Mesenchymal stem cell (in vitro differentiated cells and primary cell): ENCODE measurements around the gene STIMATE.

ENCODE experiments used
- DNase-seq: peaks from one replicate; pipeline ENCODE4 v3.0.0-alpha.2; 2013
- H2AFZ ChIP-seq: one replicate; pipeline ENCODE4 v1.6.1; 2013; ENCODE audit warnings: low read depth, mild to moderate bottlenecking, control low read depth, inconsistent platforms, low read length, moderate library complexity
- H2AK5ac ChIP-seq: 2 replicates; pipeline ENCODE4 v1.6.1; 2013; ENCODE audit warnings: low read length, moderate library complexity, mild to moderate bottlenecking, inconsistent platforms; ENCODE audit not compliant: severe bottlenecking
- H2BK120ac ChIP-seq: one replicate; pipeline ENCODE4 v1.6.1; 2013; ENCODE audit warnings: low read depth, mild to moderate bottlenecking, inconsistent platforms, low read length, moderate library complexity
- H2BK12ac ChIP-seq, 2 experiments: one replicate each; pipeline ENCODE4 v1.6.1; 2013; ENCODE audit warnings: inconsistent platforms in 2 of 2, low read length in 2 of 2, mild to moderate bottlenecking in 2 of 2, moderate library complexity in 2 of 2, control low read depth in 1 of 2
- H2BK15ac ChIP-seq: one replicate; pipeline ENCODE4 v1.6.1; 2013; ENCODE audit warnings: mild to moderate bottlenecking, low read depth, inconsistent platforms; ENCODE audit not compliant: poor library complexity, severe bottlenecking
- H2BK5ac ChIP-seq: 2 replicates; pipeline ENCODE4 v1.6.1; 2013; ENCODE audit warnings: low read depth, mild to moderate bottlenecking, low read length, control low read depth, inconsistent platforms; ENCODE audit not compliant: poor library complexity, severe bottlenecking
- H3K14ac ChIP-seq, 2 experiments: one replicate each; pipeline ENCODE4 v1.6.1; 2013; ENCODE audit warnings: inconsistent platforms in 2 of 2, low read length in 2 of 2, control low read depth in 1 of 2, mild to moderate bottlenecking in 1 of 2, moderate library complexity in 1 of 2
- H3K18ac ChIP-seq, 2 experiments: one replicate each; pipeline ENCODE4 v1.6.1; 2013; ENCODE audit warnings: inconsistent platforms in 2 of 2, low read length in 2 of 2, control low read depth in 1 of 2, low read depth in 1 of 2, mild to moderate bottlenecking in 1 of 2
- H3K23ac ChIP-seq, 2 experiments: one replicate each; pipeline ENCODE4 v1.6.1; 2013; ENCODE audit warnings: inconsistent platforms in 2 of 2, low read length in 2 of 2, mild to moderate bottlenecking in 2 of 2, moderate library complexity in 2 of 2, control low read depth in 1 of 2
- H3K27ac ChIP-seq: 2 replicates; pipeline ENCODE4 v1.5.1; 2013; ENCODE audit warnings: mild to moderate bottlenecking, moderate library complexity, low read length, control low read depth, inconsistent platforms; ENCODE audit not compliant: poor library complexity, severe bottlenecking
- H3K27me3 ChIP-seq, 2 experiments: 2 replicates each; pipeline versions ENCODE4 v1.6.1 to v1.7.0; 2013; ENCODE audit warnings: low read length in 2 of 2, mild to moderate bottlenecking in 2 of 2, moderate library complexity in 2 of 2, control low read depth in 1 of 2, inconsistent platforms in 1 of 2; ENCODE audit not compliant: control insufficient read depth in 1 of 2, insufficient read depth in 1 of 2
- H3K36me3 ChIP-seq, 2 experiments: 2 replicates each; pipeline versions ENCODE4 v1.6.1 to v1.7.0; 2013; ENCODE audit warnings: low read length in 2 of 2, control low read depth in 1 of 2, inconsistent platforms in 1 of 2, low read depth in 1 of 2, mild to moderate bottlenecking in 1 of 2; ENCODE audit not compliant: insufficient read depth in 2 of 2, control insufficient read depth in 1 of 2
- H3K4ac ChIP-seq, 2 experiments: one replicate each; pipeline ENCODE4 v1.6.1; 2013; ENCODE audit warnings: inconsistent platforms in 2 of 2, low read length in 2 of 2, mild to moderate bottlenecking in 2 of 2, moderate library complexity in 2 of 2, control low read depth in 1 of 2, low read depth in 1 of 2
- H3K4me1 ChIP-seq: 2 replicates; pipeline ENCODE4 v1.6.1; 2013; ENCODE audit warnings: low read depth, low read length, control low read depth; ENCODE audit not compliant: control insufficient read depth, insufficient read depth
- H3K4me2 ChIP-seq: 2 replicates; pipeline ENCODE4 v1.6.1; 2013; ENCODE audit warnings: low read length, mild to moderate bottlenecking, inconsistent platforms; ENCODE audit not compliant: poor library complexity, severe bottlenecking
- H3K4me3 ChIP-seq, 2 experiments: 2 replicates each; pipeline versions ENCODE4 v1.5.1 to v1.7.0; 2013; ENCODE audit warnings: low read length in 2 of 2, mild to moderate bottlenecking in 2 of 2, control low read depth in 1 of 2, low read depth in 1 of 2; ENCODE audit not compliant: insufficient read depth in 1 of 2
- H3K79me1 ChIP-seq: replicated peaks from 2 replicates; pipeline ENCODE4 v1.6.1; 2013; ENCODE audit warnings: mild to moderate bottlenecking, control low read depth, low read length, inconsistent platforms; ENCODE audit not compliant: poor library complexity, severe bottlenecking
- H3K9ac ChIP-seq: 2 replicates; pipeline ENCODE4 v1.7.0; 2013; ENCODE audit warnings: mild to moderate bottlenecking, low read length, moderate library complexity
- H3K9me3 ChIP-seq: 2 replicates; pipeline ENCODE4 v1.7.0; 2013; ENCODE audit warnings: mild to moderate bottlenecking, low read length; ENCODE audit not compliant: control insufficient read depth
- H4K8ac ChIP-seq: one replicate; pipeline ENCODE4 v1.6.1; 2013; ENCODE audit warnings: inconsistent platforms, mild to moderate bottlenecking, low read length, moderate library complexity
- H4K91ac ChIP-seq: one replicate; pipeline ENCODE4 v1.6.1; 2013; ENCODE audit warnings: mild to moderate bottlenecking, low read length, inconsistent platforms
- WGBS: methylation state at CpG from one replicate; pipeline ENCODE4 v1.1.7; 2013; ENCODE audit warnings: mixed read lengths; 5-methylcytosine and 5-hydroxymethylcytosine counted together

Gene STIMATE

GRCh38 chr3:52931889-52932288 lies 34.5 kb upstream of the STIMATE start:
- Histone ChIP-seq H3K4ac (no peak overlapping the region), H2BK5ac (no peak overlapping the region), H2BK15ac (no peak overlapping the region), H3K4me3 (no peak overlapping the region), H3K18ac (no peak overlapping the region), H2BK120ac (no peak overlapping the region), H3K23ac (no peak overlapping the region), H4K8ac (no peak overlapping the region), H3K36me3 (no peaks in the 10 kb centered on the region), H3K79me1 (no peaks in the 10 kb centered on the region), H4K91ac (no peak overlapping the region), H3K27me3 (no peaks in the 10 kb centered on the region), H3K27ac (no peak overlapping the region), H3K14ac (no peak overlapping the region), H2AK5ac (no peak overlapping the region), H3K4me2 (no peak overlapping the region), H2BK12ac (no peak overlapping the region), H2AFZ (no peak overlapping the region), H3K9me3 (no peaks in the 10 kb centered on the region), H3K4me1 (no peaks in the 10 kb centered on the region), H3K9ac (no peak overlapping the region)
- DNase-seq = no peak
- WGBS = 83% methylated on average over 1 of the region's 2 CpGs

- WGBS = 92% methylated on average over 6 of the region's 6 CpGs
- H3K9ac ChIP-seq = no peak overlapping the region
- no peak overlapping the region for H3K27ac ChIP-seq
- H4K91ac ChIP-seq = no peak overlapping the region
- H3K36me3 ChIP-seq = no peaks in the 10 kb centered on the region
- H3K18ac ChIP-seq = no peak overlapping the region
- no peaks in the 10 kb centered on the region for H3K79me1 ChIP-seq
- no peak overlapping the region for H3K4me3 ChIP-seq
- H3K27me3 ChIP-seq = no peaks in the 10 kb centered on the region
- H2BK5ac ChIP-seq = no peak overlapping the region
- no peak overlapping the region for H4K8ac ChIP-seq
- no peak overlapping the region for H2AK5ac ChIP-seq
- no peak overlapping the region for H3K4ac ChIP-seq
- H2BK12ac ChIP-seq = no peak overlapping the region
- H2BK15ac ChIP-seq = no peak overlapping the region
- no peak overlapping the region for H3K14ac ChIP-seq
- no peak overlapping the region for H3K4me2 ChIP-seq
- no peak overlapping the region for H3K23ac ChIP-seq
- no peak for DNase-seq
- no peaks in the 10 kb centered on the region for H3K9me3 ChIP-seq
- no peaks in the 10 kb centered on the region for H3K4me1 ChIP-seq
- H2AFZ ChIP-seq = no peak overlapping the region
- no peak overlapping the region for H2BK120ac ChIP-seq
These were observed 34.0 kb upstream of the STIMATE start for GRCh38 chr3:52931328-52931727.

GRCh38 chr3:52930748-52931147 lies 33.4 kb upstream of the STIMATE start:
- no peak overlapping the region for H3K18ac ChIP-seq
- no peaks in the 10 kb centered on the region for H3K36me3 ChIP-seq
- H3K9me3 ChIP-seq = no peaks in the 10 kb centered on the region
- no peak overlapping the region for H3K4me3 ChIP-seq
- H2BK15ac ChIP-seq = no peak overlapping the region
- H2BK120ac ChIP-seq = no peak overlapping the region
- no CpG with 5 or more reads among the region's 3 CpGs for WGBS
- no peak overlapping the region for H3K4ac ChIP-seq
- no peak overlapping the region for H2AFZ ChIP-seq
- no peak overlapping the region for H3K9ac ChIP-seq
- no peak overlapping the region for H4K91ac ChIP-seq
- H2BK12ac ChIP-seq = no peak overlapping the region
- H2BK5ac ChIP-seq = no peak overlapping the region
- no peaks in the 10 kb centered on the region for H3K4me1 ChIP-seq
- no peak for DNase-seq
- no peak overlapping the region for H3K4me2 ChIP-seq
- H3K14ac ChIP-seq = no peak overlapping the region
- no peaks in the 10 kb centered on the region for H3K27me3 ChIP-seq
- no peak overlapping the region for H3K27ac ChIP-seq
- H3K79me1 ChIP-seq = no peaks in the 10 kb centered on the region
- no peak overlapping the region for H2AK5ac ChIP-seq
- H3K23ac ChIP-seq = no peak overlapping the region
- no peak overlapping the region for H4K8ac ChIP-seq

- Histone ChIP-seq H2BK5ac (no peak overlapping the region), H3K36me3 (peaks cover 0 to 4% of the 10 kb centered on the region in 2 experiments), H3K4me2 (no peak overlapping the region), H3K9ac (no peak overlapping the region), H3K4ac (no peak overlapping the region), H2AFZ (no peak overlapping the region), H3K4me3 (no peak overlapping the region), H2BK12ac (no peak overlapping the region), H3K4me1 (no peaks in the 10 kb centered on the region), H3K27ac (no peak overlapping the region), H2BK120ac (no peak overlapping the region), H2BK15ac (no peak overlapping the region), H3K18ac (no peak overlapping the region), H2AK5ac (no peak overlapping the region), H3K27me3 (no peaks in the 10 kb centered on the region), H3K79me1 (no peaks in the 10 kb centered on the region), H3K9me3 (no peaks in the 10 kb centered on the region), H4K8ac (no peak overlapping the region), H4K91ac (no peak overlapping the region), H3K23ac (no peak overlapping the region), H3K14ac (no peak overlapping the region)
- no peak for DNase-seq
- WGBS = 93% methylated on average over 2 of the region's 2 CpGs
These were observed 29.2 kb upstream of the STIMATE start for GRCh38 chr3:52926554-52926953.
